GM12891 (cell line): ENCODE measurements around the gene CYLD.
A peak's percentile ranks its signal among the peaks of the same experiment; 100 is the strongest.

Source experiments
- DNase-seq: peaks from one replicate; pipeline ENCODE4 v3.0.0; 2011; ENCODE audit warnings: low spot score; ENCODE audit not compliant: insufficient read length
- FAIRE-seq: peaks from 2 replicates; lab custom pipeline; 2011; peaks lifted over from hg19 to GRCh38; lab: Jason Lieb, UNC
- PAX5 ChIP-seq: IDR thresholded peaks from 2 replicates; pipeline ENCODE4 v1.6.1; 2011; ENCODE audit warnings: low read length, moderate library complexity, mild to moderate bottlenecking; ENCODE audit not compliant: insufficient read depth, severe bottlenecking
- POLR2A ChIP-seq: IDR thresholded peaks from 2 replicates; pipeline ENCODE4 v1.6.1; 2011; ENCODE audit warnings: low read depth, low read length, control low read depth
- POLR2AphosphoS5 ChIP-seq: IDR thresholded peaks from 2 replicates; pipeline ENCODE4 v1.6.1; 2011; ENCODE audit warnings: low read depth, low read length, control low read depth
- POU2F2 ChIP-seq: IDR thresholded peaks from 2 replicates; pipeline ENCODE4 v1.6.1; 2011; ENCODE audit warnings: low read depth, mild to moderate bottlenecking, control low read depth, low read length, moderate library complexity
- SPI1 ChIP-seq: IDR thresholded peaks from 2 replicates; pipeline ENCODE4 v1.6.1; 2011; ENCODE audit warnings: low read depth, low read length, control low read depth
- TAF1 ChIP-seq: IDR thresholded peaks from 2 replicates; pipeline ENCODE4 v1.6.1; 2011; ENCODE audit warnings: low read depth, low read length, control low read depth

The CYLD gene

GRCh38 chr16:50801036-50801435 lies 59.1 kb downstream of the CYLD start:
- no peak for FAIRE-seq

GRCh38 chr16:50802000-50802399 lies 60.1 kb downstream of the CYLD start:
- no peak for FAIRE-seq
- DNase-seq = no peak
- TF ChIP-seq TAF1 (no peak), POLR2AphosphoS5 (0 out of 2 replicates have a peak, but pooled peaks have one; percentile 50)

More at GRCh38 chr16:50801036-50801435, 59.1 kb downstream of the CYLD start:
- TF ChIP-seq POLR2AphosphoS5 (peak; percentile 37; the same call in 1 of the 2 replicates), POLR2A (no peak; the same call in 1 of the 2 replicates)
- DNase-seq = no peak

GRCh38 chr16:50802961-50803360 lies 61.1 kb downstream of the CYLD start:
- no peak for TF ChIP-seq POLR2AphosphoS5
- no peak for TF ChIP-seq POLR2A
- TF ChIP-seq PAX5 = no peak
- TF ChIP-seq SPI1 = no peak
- no peak for TF ChIP-seq TAF1
- no peak for DNase-seq
- no peak for FAIRE-seq

- FAIRE-seq (no peak), DNase-seq (no peak)
- no peak for TF ChIP-seq TAF1
- TF ChIP-seq POLR2A = no peak
- no peak for TF ChIP-seq PAX5
Measured at GRCh38 chr16:50804290-50804907, 62.5 kb downstream of the CYLD start.

- no peak for TF ChIP-seq POLR2AphosphoS5
- no peak for TF ChIP-seq TAF1
- TF ChIP-seq POLR2A = no peak
- no peak for TF ChIP-seq SPI1
- no peak for TF ChIP-seq POU2F2
- no peak for TF ChIP-seq PAX5
- peak; percentile 97 for FAIRE-seq
- DNase-seq = peak; percentile 60
Measured at GRCh38 chr16:50806099-50807062, 64.5 kb downstream of the CYLD start.

GRCh38 chr16:50808929-50809538 lies 67.1 kb downstream of the CYLD start:
- TF ChIP-seq PAX5 (no peak), POLR2AphosphoS5 (no peak), SPI1 (no peak), TAF1 (no peak), POU2F2 (no peak), POLR2A (no peak)
- FAIRE-seq (no peak), DNase-seq (no peak)

GRCh38 chr16:50809561-50809960 lies 67.7 kb downstream of the CYLD start:
- FAIRE-seq (peak; percentile 45), DNase-seq (no peak)
- TF ChIP-seq SPI1 (0 out of 2 replicates have a peak, but pooled peaks have one; percentile 8), TAF1 (no peak), PAX5 (peak; percentile 90)

- FAIRE-seq (no peak), DNase-seq (no peak)
- TF ChIP-seq POLR2A (no peak), SPI1 (no peak), POLR2AphosphoS5 (no peak), TAF1 (no peak), POU2F2 (no peak), PAX5 (no peak)
Measured at GRCh38 chr16:50810241-50810965, 68.5 kb downstream of the CYLD start.

- TF ChIP-seq POU2F2 = no peak
- no peak for TF ChIP-seq POLR2AphosphoS5
- TF ChIP-seq PAX5 = no peak
- no peak for TF ChIP-seq POLR2A
- TF ChIP-seq SPI1 = no peak
- no peak for FAIRE-seq
- no peak for DNase-seq
Measured at GRCh38 chr16:50812046-50812445, 70.2 kb downstream of the CYLD start.

GRCh38 chr16:50812876-50813466 lies 71.1 kb downstream of the CYLD start:
- no peak for DNase-seq
- TF ChIP-seq TAF1 (no peak), POU2F2 (no peak), POLR2AphosphoS5 (no peak), SPI1 (no peak)
- FAIRE-seq = no peak
